Measurements from ENCODE around the gene PAPPA2. TPM values are rescaled to one million over a fixed set of nuclear protein-coding genes. Genes with fewer than 3 reads are reported as not detected.

The PAPPA2 gene
- total RNA-seq, 1 experiment from 2014 or later: 0.06 TPM

DNA sequence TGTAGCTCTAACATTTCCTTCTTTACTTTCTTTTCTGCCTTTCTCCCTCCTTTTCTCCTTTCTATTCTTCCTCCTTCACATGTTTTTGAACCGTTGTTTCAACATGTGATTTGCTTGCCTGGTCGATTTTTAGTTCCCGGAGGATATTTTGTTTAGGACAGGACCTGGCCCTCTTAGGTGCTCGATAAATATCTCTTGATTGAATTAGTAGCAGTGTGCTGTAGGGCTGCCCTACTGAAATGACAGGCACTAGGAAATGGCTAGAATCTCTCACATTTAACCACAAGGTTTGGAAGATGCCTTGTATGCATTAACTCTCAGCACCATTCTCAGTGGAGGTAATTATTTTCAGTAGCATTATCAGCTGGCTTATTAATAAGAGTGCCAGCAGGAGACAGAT is 305.6 kb downstream of the PAPPA2 start:
- ChIA-PET POLR2A (ENCODE audit: low non-redundant PET) (no interaction called here), CTCF (no interaction called here)
- no peaks in the 10 kb centered on the region for H3K36me3 ChIP-seq (ENCODE audit: insufficient read depth, low read length, poor library complexity, severe bottlenecking)
- peaks cover 6% of the 10 kb centered on the region for H3K27me3 ChIP-seq (replicated peaks; ENCODE audit: insufficient read depth, low read depth, low read length, poor library complexity)
- no peak overlapping the region for H3K27ac ChIP-seq (ENCODE audit: low read depth, low read length, poor library complexity, severe bottlenecking)
- no peak for DNase-seq (ENCODE audit: low spot score)
- intact Hi-C loops (cut with micrococcal nuclease; ENCODE audit: unreplicated experiment): loop anchor here (2.0 kb wide), 1 partner anchor 44 kb away; no protein-coding TSS in a partner anchor
- BruUV-seq (replicated peaks): no TSS peak
- no peaks in the 10 kb centered on the region for H3K9me3 ChIP-seq (ENCODE audit: low read depth, low read length, poor library complexity, severe bottlenecking)
- H3K4me1 ChIP-seq (ENCODE audit: insufficient read depth, low read length, poor library complexity, severe bottlenecking): no peaks in the 10 kb centered on the region
- H3K4me3 ChIP-seq (ENCODE audit: low read depth, low read length, poor library complexity, severe bottlenecking): no peak overlapping the region
- no peak for TF ChIP-seq EZH2 (IDR thresholded peaks at IDR 0.05; ENCODE audit: borderline replicate concordance, low read depth, low read length, poor library complexity, severe bottlenecking)
- TF ChIP-seq, protein P1, sequence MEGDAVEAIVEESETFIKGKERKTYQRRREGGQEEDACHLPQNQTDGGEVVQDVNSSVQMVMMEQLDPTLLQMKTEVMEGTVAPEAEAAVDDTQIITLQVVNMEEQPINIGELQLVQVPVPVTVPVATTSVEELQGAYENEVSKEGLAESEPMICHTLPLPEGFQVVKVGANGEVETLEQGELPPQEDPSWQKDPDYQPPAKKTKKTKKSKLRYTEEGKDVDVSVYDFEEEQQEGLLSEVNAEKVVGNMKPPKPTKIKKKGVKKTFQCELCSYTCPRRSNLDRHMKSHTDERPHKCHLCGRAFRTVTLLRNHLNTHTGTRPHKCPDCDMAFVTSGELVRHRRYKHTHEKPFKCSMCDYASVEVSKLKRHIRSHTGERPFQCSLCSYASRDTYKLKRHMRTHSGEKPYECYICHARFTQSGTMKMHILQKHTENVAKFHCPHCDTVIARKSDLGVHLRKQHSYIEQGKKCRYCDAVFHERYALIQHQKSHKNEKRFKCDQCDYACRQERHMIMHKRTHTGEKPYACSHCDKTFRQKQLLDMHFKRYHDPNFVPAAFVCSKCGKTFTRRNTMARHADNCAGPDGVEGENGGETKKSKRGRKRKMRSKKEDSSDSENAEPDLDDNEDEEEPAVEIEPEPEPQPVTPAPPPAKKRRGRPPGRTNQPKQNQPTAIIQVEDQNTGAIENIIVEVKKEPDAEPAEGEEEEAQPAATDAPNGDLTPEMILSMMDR (conservative IDR thresholded peaks at IDR 0.05; ENCODE audit: low read depth, low read length): no peak

DNA sequence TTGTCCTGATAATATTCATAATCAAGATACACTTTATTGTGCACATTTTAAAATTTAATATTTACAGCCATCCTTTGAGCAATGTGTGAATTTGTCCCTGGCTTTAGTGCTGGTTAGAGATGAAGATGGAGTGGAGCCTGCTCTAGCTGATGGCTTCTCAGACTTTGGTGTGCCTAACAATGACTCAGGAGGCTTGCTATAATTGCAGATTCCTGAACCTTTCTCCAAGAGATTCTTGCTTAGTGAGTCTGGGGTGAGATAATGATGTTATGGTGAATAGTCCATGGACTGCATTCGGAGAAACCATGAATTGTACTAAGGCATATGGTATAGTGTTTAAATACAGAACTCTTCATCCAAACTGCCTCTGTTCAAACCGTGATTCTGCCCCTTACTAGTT is 307.1 kb downstream of the PAPPA2 start:
- Histone ChIP-seq H3K36me3 (ENCODE audit: insufficient read depth, low read length, poor library complexity, severe bottlenecking) (no peaks in the 10 kb centered on the region), H3K4me3 (ENCODE audit: low read depth, low read length, poor library complexity, severe bottlenecking) (no peak overlapping the region), H3K27me3 (replicated peaks; ENCODE audit: insufficient read depth, low read depth, low read length, poor library complexity) (peaks cover 8% of the 10 kb centered on the region), H3K4me1 (ENCODE audit: insufficient read depth, low read length, poor library complexity, severe bottlenecking) (no peaks in the 10 kb centered on the region), H3K27ac (ENCODE audit: low read depth, low read length, poor library complexity, severe bottlenecking) (no peak overlapping the region), H3K9me3 (ENCODE audit: low read depth, low read length, poor library complexity, severe bottlenecking) (no peaks in the 10 kb centered on the region)
- intact Hi-C loops (cut with micrococcal nuclease; ENCODE audit: unreplicated experiment): loop anchor here (10.0 kb wide), 1 partner anchor 65 kb away; no protein-coding TSS in a partner anchor
- POLR2A ChIA-PET (ENCODE audit: low non-redundant PET): no interaction called here
- no peak for DNase-seq (ENCODE audit: low spot score)
- TF ChIP-seq EZH2 (IDR thresholded peaks at IDR 0.05; ENCODE audit: borderline replicate concordance, low read depth, low read length, poor library complexity, severe bottlenecking): no peak
- TF ChIP-seq, protein P1 (conservative IDR thresholded peaks at IDR 0.05; ENCODE audit: low read depth, low read length): no peak
- CTCF ChIA-PET: no interaction called here
- no TSS peak for BruUV-seq (replicated peaks)

DNA sequence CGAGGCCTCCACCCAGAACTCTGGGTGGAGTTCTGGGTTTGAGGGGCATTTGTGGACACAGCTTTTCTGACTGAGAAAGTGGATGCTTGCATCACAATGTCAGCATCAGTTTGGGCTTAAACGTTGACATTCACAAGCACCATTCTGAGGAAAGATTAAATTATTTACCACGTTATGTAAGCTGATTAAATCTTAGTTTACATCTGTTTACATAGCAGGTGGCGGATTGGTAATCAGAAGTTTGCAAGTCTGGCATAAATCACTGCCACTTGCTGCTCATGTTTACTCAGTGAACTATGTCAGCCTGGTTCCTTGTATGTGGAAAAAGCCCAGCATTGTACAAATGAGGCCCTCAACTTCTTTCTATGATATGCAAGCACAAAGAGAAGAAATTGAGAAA is 310.1 kb downstream of the PAPPA2 start:
- intact Hi-C loops (cut with micrococcal nuclease; ENCODE audit: unreplicated experiment): loop anchor here (10.0 kb wide), 1 partner anchor 62 kb away; no protein-coding TSS in a partner anchor
- POLR2A ChIA-PET (ENCODE audit: low non-redundant PET): no interaction called here
- Histone ChIP-seq H3K27ac (ENCODE audit: low read depth, low read length, poor library complexity, severe bottlenecking) (no peak overlapping the region), H3K4me3 (ENCODE audit: low read depth, low read length, poor library complexity, severe bottlenecking) (no peak overlapping the region), H3K27me3 (replicated peaks; ENCODE audit: insufficient read depth, low read depth, low read length, poor library complexity) (peaks cover 17% of the 10 kb centered on the region), H3K9me3 (ENCODE audit: low read depth, low read length, poor library complexity, severe bottlenecking) (no peaks in the 10 kb centered on the region), H3K4me1 (ENCODE audit: insufficient read depth, low read length, poor library complexity, severe bottlenecking) (no peaks in the 10 kb centered on the region), H3K36me3 (ENCODE audit: insufficient read depth, low read length, poor library complexity, severe bottlenecking) (no peaks in the 10 kb centered on the region)
- CTCF ChIA-PET: no interaction called here
- TF ChIP-seq, protein P1 (conservative IDR thresholded peaks at IDR 0.05; ENCODE audit: low read depth, low read length): no peak
- no peak for TF ChIP-seq EZH2 (IDR thresholded peaks at IDR 0.05; ENCODE audit: borderline replicate concordance, low read depth, low read length, poor library complexity, severe bottlenecking)
- DNase-seq (ENCODE audit: low spot score): no peak
- no TSS peak for BruUV-seq (replicated peaks)
